ENCODE results near the gene RPS15A. TPM values are rescaled to one million over a fixed set of nuclear protein-coding genes. Genes with fewer than 3 reads are reported as not detected.

RPS15A gene
- total and polyA plus RNA-seq, 2 of the 8 experiments (the other 6 are each of a cell fraction or from before 2014, with no cell fraction given) = 1,784 to 5,666 TPM

- TF ChIP-seq MAFK (IDR thresholded peaks at IDR 0.05; ENCODE audit: low read depth, low read length) (no peak), TAF7 (optimal IDR thresholded peaks at IDR 0.05; ENCODE audit: borderline replicate concordance, low read depth, low read length) (peak; percentile 90), ASH2L (IDR thresholded peaks at IDR 0.05; ENCODE audit: low read length) (peak; percentile 40), KDM5A (IDR thresholded peaks at IDR 0.05; ENCODE audit: low read length) (no peak), ATF3 (IDR thresholded peaks at IDR 0.05; ENCODE audit: insufficient read depth, low read depth, low read length) (no peak), CREB1 (IDR thresholded peaks at IDR 0.05) (peak; percentile 69), SIRT6 (IDR thresholded peaks at IDR 0.05; ENCODE audit: low read length) (no peak), EGR1 (IDR thresholded peaks at IDR 0.05; ENCODE audit: borderline replicate concordance, low read depth, low read length) (no peak), TBP (IDR thresholded peaks at IDR 0.05; ENCODE audit: low read depth, low read length) (peak; percentile 98), JUND (IDR thresholded peaks at IDR 0.05; ENCODE audit: low read length) (no peak), SUZ12 (IDR thresholded peaks at IDR 0.05; ENCODE audit: low read length) (no peak), HDAC6 (IDR thresholded peaks at IDR 0.05; ENCODE audit: low read depth, low read length) (no peak), NRF1 (IDR thresholded peaks at IDR 0.05; ENCODE audit: low read depth, low read length) (peak; percentile 9; the same call in 1 of the 2 replicates), JUN (IDR thresholded peaks at IDR 0.05; ENCODE audit: low read depth, low read length) (no peak), POLR2A (IDR thresholded peaks at IDR 0.05; ENCODE audit: control extremely low read depth in 1 of 2, low read depth in 2 of 2, low read length in 2 of 2) (peak; percentile 100), CBX5 (IDR thresholded peaks at IDR 0.05; ENCODE audit: low read depth, low read length) (no peak), RAD21 (IDR thresholded peaks at IDR 0.05 in 1 of 2, conservative IDR thresholded peaks at IDR 0.05 in 1 of 2; ENCODE audit: low read depth in 2 of 2, low read length in 2 of 2) (peak; percentile 22 to 32; a peak in 2 of 4 replicates), SP1 (IDR thresholded peaks at IDR 0.05; ENCODE audit: low read depth, low read length) (peak; percentile 64; the same call in 1 of the 2 replicates), RNF2 (IDR thresholded peaks at IDR 0.05; ENCODE audit: borderline replicate concordance, low read depth, low read length, missing control alignments, poor library complexity, severe bottlenecking) (no peak), NANOG (IDR thresholded peaks at IDR 0.05; ENCODE audit: insufficient read depth, low read depth, low read length, poor library complexity, severe bottlenecking) (no peak), CTBP2 (IDR thresholded peaks at IDR 0.05; ENCODE audit: borderline replicate concordance, insufficient read depth, insufficient read length, low read length) (no peak), GTF2F1 (IDR thresholded peaks at IDR 0.05; ENCODE audit: borderline replicate concordance, low read depth, low read length) (peak; percentile 95)
These were observed 11.2 kb upstream of the RPS15A start, which contains the start of gene ARL6IP1 (continued) for GRCh38 chr16:18801145-18801972.
